GM21390 (cell line): ENCODE data around the gene IRF3.
"Not testable (repeated sequence)": the region's sequence is repeated elsewhere in the genome, so short reads cannot be mapped to it uniquely, and the experiment has no call there.

Experiments
- ATAC-seq: cut with Tn5 transposase; IDR thresholded peaks from one replicate; pipeline ENCODE4 v1.9.1; 2021; ENCODE audit not compliant: unreplicated experiment

The IRF3 gene

GRCh38 chr19:49626226-49626625 is 39.4 kb downstream of the IRF3 start:
- ATAC-seq = no peak

GRCh38 chr19:49624967-49625910 is 40.4 kb downstream of the IRF3 start:
- ATAC-seq = no peak

- ATAC-seq = not testable (repeated sequence)
These were observed 47.8 kb downstream of the IRF3 start for GRCh38 chr19:49617860-49618259.

- ATAC-seq = no peak
These were observed 48.7 kb downstream of the IRF3 start for GRCh38 chr19:49616945-49617344.

- no peak for ATAC-seq
These were observed 49.1 kb downstream of the IRF3 start for GRCh38 chr19:49616532-49616931.

GRCh38 chr19:49615861-49616260 is 49.8 kb downstream of the IRF3 start:
- no peak for ATAC-seq

- ATAC-seq = no peak
These were observed 51.4 kb downstream of the IRF3 start for GRCh38 chr19:49614096-49614833.

GRCh38 chr19:49613374-49613773 is 52.3 kb downstream of the IRF3 start:
- ATAC-seq = no peak
